ENCODE results near the gene RNF141. TPM values are rescaled to one million over a fixed set of nuclear protein-coding genes. Genes with fewer than 3 reads are reported as not detected.

RNF141 gene
- total RNA-seq, 1 donor from 2014 or later, result 30.0 TPM

GRCh38 chr11:10551290-10551592, 10.3 kb upstream of the RNF141 start:
- no peak for TF ChIP-seq CTCF (IDR thresholded peaks at IDR 0.05)
- Mint-ChIP-seq H3K27me3 (ENCODE audit: unreplicated experiment) (no peaks in the 10 kb centered on the region), H3K4me1 (ENCODE audit: unreplicated experiment) (peaks cover 11% of the 10 kb centered on the region), H3K36me3 (ENCODE audit: unreplicated experiment) (no peaks in the 10 kb centered on the region), H3K4me3 (ENCODE audit: unreplicated experiment) (no peak overlapping the region), H3K27ac (ENCODE audit: unreplicated experiment) (no peak overlapping the region), H3K9me3 (ENCODE audit: unreplicated experiment) (peaks cover 5% of the 10 kb centered on the region)
- no peak for DNase-seq (ENCODE audit: extremely low spot score, unreplicated experiment)

GRCh38 chr11:10550503-10551289, 9.7 kb upstream of the RNF141 start:
- Mint-ChIP-seq H3K27me3 (ENCODE audit: unreplicated experiment) (no peaks in the 10 kb centered on the region), H3K36me3 (ENCODE audit: unreplicated experiment) (no peaks in the 10 kb centered on the region), H3K4me1 (ENCODE audit: unreplicated experiment) (peaks cover 11% of the 10 kb centered on the region), H3K27ac (ENCODE audit: unreplicated experiment) (no peak overlapping the region), H3K4me3 (ENCODE audit: unreplicated experiment) (no peak overlapping the region), H3K9me3 (ENCODE audit: unreplicated experiment) (peaks cover 5% of the 10 kb centered on the region)
- no peak for DNase-seq (ENCODE audit: extremely low spot score, unreplicated experiment)
- no peak for TF ChIP-seq CTCF (IDR thresholded peaks at IDR 0.05)

- no peak overlapping the region for H3K27ac Mint-ChIP-seq (ENCODE audit: unreplicated experiment)
- H3K27me3 Mint-ChIP-seq (ENCODE audit: unreplicated experiment), result no peaks in the 10 kb centered on the region
- no peaks in the 10 kb centered on the region for H3K9me3 Mint-ChIP-seq (ENCODE audit: unreplicated experiment)
- peaks cover 10% of the 10 kb centered on the region for H3K4me1 Mint-ChIP-seq (ENCODE audit: unreplicated experiment)
- no peak for DNase-seq (ENCODE audit: extremely low spot score, unreplicated experiment)
- H3K36me3 Mint-ChIP-seq (ENCODE audit: unreplicated experiment), result no peaks in the 10 kb centered on the region
- H3K4me3 Mint-ChIP-seq (ENCODE audit: unreplicated experiment), result no peak overlapping the region
- no peak for TF ChIP-seq CTCF (IDR thresholded peaks at IDR 0.05)
These were observed 3.8 kb upstream of the RNF141 start for GRCh38 chr11:10544491-10545465.

GRCh38 chr11:10543782-10544181, 2.8 kb upstream of the RNF141 start:
- Mint-ChIP-seq H3K4me3 (ENCODE audit: unreplicated experiment) (no peak overlapping the region), H3K9me3 (ENCODE audit: unreplicated experiment) (no peaks in the 10 kb centered on the region), H3K27ac (ENCODE audit: unreplicated experiment) (no peak overlapping the region), H3K4me1 (ENCODE audit: unreplicated experiment) (peaks cover 18% of the 10 kb centered on the region), H3K36me3 (ENCODE audit: unreplicated experiment) (no peaks in the 10 kb centered on the region), H3K27me3 (ENCODE audit: unreplicated experiment) (no peaks in the 10 kb centered on the region)
- DNase-seq (ENCODE audit: extremely low spot score, unreplicated experiment), result no peak
- TF ChIP-seq CTCF (IDR thresholded peaks at IDR 0.05), result no peak

GRCh38 chr11:10542776-10543175, 1.8 kb upstream of the RNF141 start:
- H3K4me3 Mint-ChIP-seq (ENCODE audit: unreplicated experiment), result no peak overlapping the region
- no peaks in the 10 kb centered on the region for H3K27me3 Mint-ChIP-seq (ENCODE audit: unreplicated experiment)
- TF ChIP-seq CTCF (IDR thresholded peaks at IDR 0.05), result no peak
- no peak for DNase-seq (ENCODE audit: extremely low spot score, unreplicated experiment)
- no peaks in the 10 kb centered on the region for H3K9me3 Mint-ChIP-seq (ENCODE audit: unreplicated experiment)
- H3K36me3 Mint-ChIP-seq (ENCODE audit: unreplicated experiment), result no peaks in the 10 kb centered on the region
- H3K27ac Mint-ChIP-seq (ENCODE audit: unreplicated experiment), result no peak overlapping the region
- peaks cover 28% of the 10 kb centered on the region for H3K4me1 Mint-ChIP-seq (ENCODE audit: unreplicated experiment)
